ENCODE data around the gene SH2D3C. TPM values are rescaled to one million over a fixed set of nuclear protein-coding genes. Genes with fewer than 3 reads are reported as not detected.

SH2D3C gene
- total and polyA plus RNA-seq, 9 of the 15 experiments (the other 6 are each of a cell fraction or from before 2014, with no cell fraction given): 0.03 to 1.2 (median 0.22) TPM; not detected in 1

DNA sequence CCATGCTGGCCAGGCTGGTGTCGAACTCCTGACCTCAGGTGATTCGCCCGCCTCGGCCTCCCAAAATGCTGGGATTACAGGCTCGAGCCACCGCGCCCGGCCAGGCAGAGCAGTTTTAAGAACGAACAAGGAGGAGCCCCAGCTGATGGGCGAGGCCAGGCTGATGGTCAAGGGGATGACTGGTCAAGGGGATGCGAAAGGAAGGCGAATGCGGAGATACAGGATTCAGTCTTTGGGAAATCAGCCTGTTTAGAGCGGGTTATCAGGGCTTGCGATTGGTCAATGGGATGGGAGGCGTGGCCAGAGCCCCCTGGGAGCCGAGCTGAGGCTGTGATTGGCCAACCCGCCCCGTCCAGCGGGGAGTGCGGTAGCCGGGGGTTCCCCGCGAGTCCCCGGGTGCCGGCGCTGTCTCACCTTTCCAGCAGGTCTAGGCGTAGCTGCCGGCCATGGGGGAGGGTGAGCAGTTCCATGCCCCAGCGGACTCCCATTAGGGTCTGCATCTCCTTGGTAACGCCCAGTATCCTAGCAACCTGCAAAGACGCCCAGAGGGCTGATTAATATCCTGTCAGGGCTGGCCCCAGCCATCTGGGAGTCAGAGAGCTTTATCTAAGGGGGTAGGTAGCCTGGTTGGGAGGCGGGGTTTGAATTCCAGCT, 35.9 kb downstream of the SH2D3C start (continued):
- TF ChIP-seq, protein P1, sequence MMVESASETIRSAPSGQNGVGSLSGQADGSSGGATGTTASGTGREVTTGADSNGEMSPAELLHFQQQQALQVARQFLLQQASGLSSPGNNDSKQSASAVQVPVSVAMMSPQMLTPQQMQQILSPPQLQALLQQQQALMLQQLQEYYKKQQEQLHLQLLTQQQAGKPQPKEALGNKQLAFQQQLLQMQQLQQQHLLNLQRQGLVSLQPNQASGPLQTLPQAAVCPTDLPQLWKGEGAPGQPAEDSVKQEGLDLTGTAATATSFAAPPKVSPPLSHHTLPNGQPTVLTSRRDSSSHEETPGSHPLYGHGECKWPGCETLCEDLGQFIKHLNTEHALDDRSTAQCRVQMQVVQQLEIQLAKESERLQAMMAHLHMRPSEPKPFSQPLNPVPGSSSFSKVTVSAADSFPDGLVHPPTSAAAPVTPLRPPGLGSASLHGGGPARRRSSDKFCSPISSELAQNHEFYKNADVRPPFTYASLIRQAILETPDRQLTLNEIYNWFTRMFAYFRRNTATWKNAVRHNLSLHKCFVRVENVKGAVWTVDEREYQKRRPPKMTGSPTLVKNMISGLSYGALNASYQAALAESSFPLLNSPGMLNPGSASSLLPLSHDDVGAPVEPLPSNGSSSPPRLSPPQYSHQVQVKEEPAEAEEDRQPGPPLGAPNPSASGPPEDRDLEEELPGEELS (CRISPR knock-in tag; IDR thresholded peaks at IDR 0.05; ENCODE audit: borderline replicate concordance): no peak
- TF ChIP-seq RBM17 (IDR thresholded peaks at IDR 0.05; ENCODE audit: borderline replicate concordance, low read depth, low read length) (no peak), TAL1 (IDR thresholded peaks at IDR 0.05) (peak; percentile 14; the same call in 1 of the 2 replicates), BCOR (IDR thresholded peaks at IDR 0.05) (peak; percentile 44; the same call in 1 of the 2 replicates), CSDE1 (IDR thresholded peaks at IDR 0.05) (peak in 1 of 2 experiments; percentile 91; a peak in 2 of 4 replicates), RFX1 (IDR thresholded peaks at IDR 0.05) (peak; percentile 98), HLTF (IDR thresholded peaks at IDR 0.05) (0 out of 2 replicates have a peak, but pooled peaks have one; percentile 4), ZFP30 (CRISPR knock-in tag; IDR thresholded peaks at IDR 0.05; ENCODE audit: borderline replicate concordance) (no peak), HDAC2 (IDR thresholded peaks at IDR 0.05) (peak; percentile 65; the same call in 1 of the 2 replicates), ATF1 (CRISPR knock-in tag; IDR thresholded peaks at IDR 0.05) (no peak), ATF1 (tag; IDR thresholded peaks at IDR 0.05) (0 out of 2 replicates have a peak, but pooled peaks have one; percentile 5), MEF2D (tag; conservative IDR thresholded peaks at IDR 0.05; ENCODE audit: low read depth) (no peak), CBFB (CRISPR knock-in tag; IDR thresholded peaks at IDR 0.05) (no peak)
- TF ChIP-seq, protein P2, sequence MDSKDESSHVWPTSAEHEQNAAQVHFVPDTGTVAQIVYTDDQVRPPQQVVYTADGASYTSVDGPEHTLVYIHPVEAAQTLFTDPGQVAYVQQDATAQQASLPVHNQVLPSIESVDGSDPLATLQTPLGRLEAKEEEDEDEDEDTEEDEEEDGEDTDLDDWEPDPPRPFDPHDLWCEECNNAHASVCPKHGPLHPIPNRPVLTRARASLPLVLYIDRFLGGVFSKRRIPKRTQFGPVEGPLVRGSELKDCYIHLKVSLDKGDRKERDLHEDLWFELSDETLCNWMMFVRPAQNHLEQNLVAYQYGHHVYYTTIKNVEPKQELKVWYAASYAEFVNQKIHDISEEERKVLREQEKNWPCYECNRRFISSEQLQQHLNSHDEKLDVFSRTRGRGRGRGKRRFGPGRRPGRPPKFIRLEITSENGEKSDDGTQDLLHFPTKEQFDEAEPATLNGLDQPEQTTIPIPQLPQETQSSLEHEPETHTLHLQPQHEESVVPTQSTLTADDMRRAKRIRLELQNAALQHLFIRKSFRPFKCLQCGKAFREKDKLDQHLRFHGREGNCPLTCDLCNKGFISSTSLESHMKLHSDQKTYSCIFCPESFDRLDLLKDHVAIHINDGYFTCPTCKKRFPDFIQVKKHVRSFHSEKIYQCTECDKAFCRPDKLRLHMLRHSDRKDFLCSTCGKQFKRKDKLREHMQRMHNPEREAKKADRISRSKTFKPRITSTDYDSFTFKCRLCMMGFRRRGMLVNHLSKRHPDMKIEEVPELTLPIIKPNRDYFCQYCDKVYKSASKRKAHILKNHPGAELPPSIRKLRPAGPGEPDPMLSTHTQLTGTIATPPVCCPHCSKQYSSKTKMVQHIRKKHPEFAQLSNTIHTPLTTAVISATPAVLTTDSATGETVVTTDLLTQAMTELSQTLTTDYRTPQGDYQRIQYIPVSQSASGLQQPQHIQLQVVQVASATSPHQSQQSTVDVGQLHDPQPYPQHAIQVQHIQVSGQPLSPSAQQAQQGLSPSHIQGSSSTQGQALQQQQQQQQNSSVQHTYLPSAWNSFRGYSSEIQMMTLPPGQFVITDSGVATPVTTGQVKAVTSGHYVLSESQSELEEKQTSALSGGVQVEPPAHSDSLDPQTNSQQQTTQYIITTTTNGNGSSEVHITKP (IDR thresholded peaks at IDR 0.05; ENCODE audit: partially characterized antibody): peak; percentile 39
- TF ChIP-seq, protein P3, sequence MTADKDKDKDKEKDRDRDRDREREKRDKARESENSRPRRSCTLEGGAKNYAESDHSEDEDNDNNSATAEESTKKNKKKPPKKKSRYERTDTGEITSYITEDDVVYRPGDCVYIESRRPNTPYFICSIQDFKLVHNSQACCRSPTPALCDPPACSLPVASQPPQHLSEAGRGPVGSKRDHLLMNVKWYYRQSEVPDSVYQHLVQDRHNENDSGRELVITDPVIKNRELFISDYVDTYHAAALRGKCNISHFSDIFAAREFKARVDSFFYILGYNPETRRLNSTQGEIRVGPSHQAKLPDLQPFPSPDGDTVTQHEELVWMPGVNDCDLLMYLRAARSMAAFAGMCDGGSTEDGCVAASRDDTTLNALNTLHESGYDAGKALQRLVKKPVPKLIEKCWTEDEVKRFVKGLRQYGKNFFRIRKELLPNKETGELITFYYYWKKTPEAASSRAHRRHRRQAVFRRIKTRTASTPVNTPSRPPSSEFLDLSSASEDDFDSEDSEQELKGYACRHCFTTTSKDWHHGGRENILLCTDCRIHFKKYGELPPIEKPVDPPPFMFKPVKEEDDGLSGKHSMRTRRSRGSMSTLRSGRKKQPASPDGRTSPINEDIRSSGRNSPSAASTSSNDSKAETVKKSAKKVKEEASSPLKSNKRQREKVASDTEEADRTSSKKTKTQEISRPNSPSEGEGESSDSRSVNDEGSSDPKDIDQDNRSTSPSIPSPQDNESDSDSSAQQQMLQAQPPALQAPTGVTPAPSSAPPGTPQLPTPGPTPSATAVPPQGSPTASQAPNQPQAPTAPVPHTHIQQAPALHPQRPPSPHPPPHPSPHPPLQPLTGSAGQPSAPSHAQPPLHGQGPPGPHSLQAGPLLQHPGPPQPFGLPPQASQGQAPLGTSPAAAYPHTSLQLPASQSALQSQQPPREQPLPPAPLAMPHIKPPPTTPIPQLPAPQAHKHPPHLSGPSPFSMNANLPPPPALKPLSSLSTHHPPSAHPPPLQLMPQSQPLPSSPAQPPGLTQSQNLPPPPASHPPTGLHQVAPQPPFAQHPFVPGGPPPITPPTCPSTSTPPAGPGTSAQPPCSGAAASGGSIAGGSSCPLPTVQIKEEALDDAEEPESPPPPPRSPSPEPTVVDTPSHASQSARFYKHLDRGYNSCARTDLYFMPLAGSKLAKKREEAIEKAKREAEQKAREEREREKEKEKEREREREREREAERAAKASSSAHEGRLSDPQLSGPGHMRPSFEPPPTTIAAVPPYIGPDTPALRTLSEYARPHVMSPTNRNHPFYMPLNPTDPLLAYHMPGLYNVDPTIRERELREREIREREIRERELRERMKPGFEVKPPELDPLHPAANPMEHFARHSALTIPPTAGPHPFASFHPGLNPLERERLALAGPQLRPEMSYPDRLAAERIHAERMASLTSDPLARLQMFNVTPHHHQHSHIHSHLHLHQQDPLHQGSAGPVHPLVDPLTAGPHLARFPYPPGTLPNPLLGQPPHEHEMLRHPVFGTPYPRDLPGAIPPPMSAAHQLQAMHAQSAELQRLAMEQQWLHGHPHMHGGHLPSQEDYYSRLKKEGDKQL (CRISPR knock-in tag; IDR thresholded peaks at IDR 0.05; ENCODE audit: borderline replicate concordance): no peak
- TF ChIP-seq, protein P4, sequence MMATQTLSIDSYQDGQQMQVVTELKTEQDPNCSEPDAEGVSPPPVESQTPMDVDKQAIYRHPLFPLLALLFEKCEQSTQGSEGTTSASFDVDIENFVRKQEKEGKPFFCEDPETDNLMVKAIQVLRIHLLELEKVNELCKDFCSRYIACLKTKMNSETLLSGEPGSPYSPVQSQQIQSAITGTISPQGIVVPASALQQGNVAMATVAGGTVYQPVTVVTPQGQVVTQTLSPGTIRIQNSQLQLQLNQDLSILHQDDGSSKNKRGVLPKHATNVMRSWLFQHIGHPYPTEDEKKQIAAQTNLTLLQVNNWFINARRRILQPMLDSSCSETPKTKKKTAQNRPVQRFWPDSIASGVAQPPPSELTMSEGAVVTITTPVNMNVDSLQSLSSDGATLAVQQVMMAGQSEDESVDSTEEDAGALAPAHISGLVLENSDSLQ (IDR thresholded peaks at IDR 0.05): peak; percentile 97

Measured in K562 (cell line).